ENCODE data around the gene FIGN. TPM values are rescaled to one million over a fixed set of nuclear protein-coding genes. Genes with fewer than 3 reads are reported as not detected.

Gene FIGN
- total RNA-seq, 1 donor from 2014 or later: 0.99 TPM

DNA sequence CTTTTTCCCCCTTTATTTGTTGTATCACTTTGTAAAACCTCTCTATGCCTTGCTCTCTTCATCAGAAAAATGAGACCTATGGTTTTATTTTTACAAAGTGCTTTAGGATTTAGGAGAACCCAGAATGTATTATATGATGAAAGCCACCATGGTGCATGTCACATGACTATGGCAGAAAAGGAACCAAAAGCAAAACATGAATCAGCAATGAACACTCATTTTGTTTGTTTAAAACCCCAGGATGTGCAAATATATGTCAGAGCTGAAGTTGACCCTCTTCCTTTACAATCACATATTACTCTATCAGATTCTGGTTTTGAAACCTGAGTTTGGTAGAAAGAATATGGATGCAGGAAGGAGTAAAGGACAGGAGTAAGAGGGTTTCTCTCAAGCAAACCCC lies 70.0 kb downstream of the FIGN start:
- no peak for DNase-seq (ENCODE audit: low read depth, low spot score)

DNA sequence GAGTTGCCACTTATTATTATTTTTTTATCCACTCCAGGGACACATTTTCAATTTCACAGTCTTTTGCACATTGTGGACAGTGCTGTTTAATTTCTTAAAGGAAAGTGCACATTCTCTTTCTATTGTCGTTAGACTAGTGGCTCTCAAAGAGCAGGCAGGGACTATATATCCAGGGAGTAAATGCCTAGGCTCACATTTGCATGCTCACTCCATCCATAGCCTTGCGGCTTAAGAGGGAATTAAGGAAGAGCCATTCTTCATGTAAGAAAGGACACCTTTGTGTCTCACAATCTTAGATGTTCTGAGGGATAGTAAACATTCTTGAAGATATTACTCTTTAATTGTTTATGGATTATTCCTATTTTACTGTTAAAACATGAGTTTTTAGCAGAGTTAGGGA lies 70.8 kb downstream of the FIGN start:
- no peak for DNase-seq (ENCODE audit: low read depth, low spot score)

GRCh38 chr2:163664610-163665009 lies 71.2 kb downstream of the FIGN start:
- no peak for DNase-seq (ENCODE audit: low read depth, low spot score)

GRCh38 chr2:163662141-163662780 lies 73.5 kb downstream of the FIGN start:
- DNase-seq (ENCODE audit: low read depth, low spot score): no peak

GRCh38 chr2:163659224-163659623 lies 76.6 kb downstream of the FIGN start:
- no peak for DNase-seq (ENCODE audit: low read depth, low spot score)

DNA sequence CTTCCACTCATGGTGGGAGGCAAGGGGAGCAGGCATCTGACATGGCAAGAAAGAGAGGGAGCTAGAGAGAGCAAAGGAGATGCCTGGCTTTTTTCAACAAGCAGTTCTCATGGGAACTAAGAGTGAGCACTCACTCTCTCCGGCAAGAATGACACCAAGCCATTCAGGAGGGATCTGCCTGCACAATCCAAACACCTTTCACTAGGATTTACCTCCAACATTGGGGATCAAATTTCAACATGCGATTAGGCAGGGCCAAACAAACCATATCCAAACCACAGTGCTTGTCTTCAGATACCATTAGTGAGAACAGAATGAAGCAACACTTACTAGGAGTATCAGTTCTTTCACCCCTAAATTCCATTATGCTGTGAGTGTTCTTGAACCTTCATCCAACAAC lies 77.3 kb downstream of the FIGN start:
- DNase-seq (ENCODE audit: low read depth, low spot score): no peak

DNA sequence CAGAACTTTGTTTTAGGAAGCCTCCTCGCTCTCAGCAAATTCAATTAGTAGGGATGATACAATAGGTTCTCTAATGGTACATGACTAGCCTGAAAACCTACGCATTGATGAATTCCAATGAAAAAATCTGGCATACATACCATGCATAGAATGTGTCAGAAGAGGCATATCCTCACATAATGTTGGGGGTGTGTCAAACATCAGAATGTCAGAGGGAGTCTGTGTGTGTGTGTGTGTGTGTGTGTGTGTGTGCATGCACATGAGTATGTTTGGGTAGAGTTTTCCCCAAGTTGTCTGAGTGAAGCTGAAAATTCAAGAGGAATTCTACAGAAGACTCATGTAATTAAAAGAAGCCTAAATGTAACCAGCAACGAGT lies 78.5 kb downstream of the FIGN start:
- DNase-seq (ENCODE audit: low read depth, low spot score): no peak

DNA sequence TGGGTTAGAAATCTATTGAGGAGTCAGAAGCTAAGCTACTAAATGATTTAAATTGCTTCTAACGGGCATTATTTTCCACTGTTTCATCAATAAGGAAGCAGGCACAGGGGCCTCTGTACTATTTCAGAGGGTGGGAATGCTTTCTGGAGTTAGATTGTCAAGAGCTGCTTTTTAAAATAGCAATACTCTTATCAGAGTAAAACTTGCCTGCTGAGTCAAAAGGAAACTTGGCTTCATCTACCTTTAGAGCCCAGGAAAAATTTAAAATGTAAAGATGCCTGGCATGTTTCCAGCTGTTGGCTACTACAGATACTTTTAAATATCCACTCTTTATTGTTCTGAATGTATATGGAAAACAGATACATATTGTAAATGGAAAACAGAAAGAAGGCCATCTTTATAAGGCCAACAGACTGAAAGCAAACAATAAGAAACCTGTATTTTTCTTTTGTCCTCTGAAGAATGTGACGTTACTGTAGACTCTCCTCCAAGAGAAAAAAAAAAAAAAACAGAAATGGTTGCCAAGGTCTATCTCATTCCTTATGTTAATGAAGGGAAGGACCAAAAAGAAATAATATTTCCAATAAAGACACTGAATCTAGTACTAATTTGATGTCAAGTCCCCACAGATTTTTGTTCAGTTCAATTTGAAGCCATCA lies 79.1 kb downstream of the FIGN start:
- no peak for DNase-seq (ENCODE audit: low read depth, low spot score)

DNA sequence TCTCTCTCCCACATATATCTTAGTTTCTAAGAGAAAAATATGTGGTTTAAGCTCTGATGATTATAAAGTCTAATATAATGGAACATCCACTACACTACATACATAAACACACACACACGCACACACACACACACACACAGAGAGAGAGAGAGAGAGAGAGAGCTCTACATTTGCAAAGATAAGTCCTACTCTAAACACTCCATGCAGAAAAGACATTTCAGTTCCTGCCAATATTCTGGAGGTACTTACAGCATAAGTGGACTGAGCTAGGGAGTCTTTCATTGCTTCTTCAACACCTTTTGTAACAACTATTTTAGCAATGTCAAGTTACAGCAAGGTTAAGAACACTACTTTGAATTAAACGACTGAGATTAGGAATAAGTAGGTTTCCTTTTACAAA lies 80.1 kb downstream of the FIGN start:
- no peak for DNase-seq (ENCODE audit: low read depth, low spot score)

DNA sequence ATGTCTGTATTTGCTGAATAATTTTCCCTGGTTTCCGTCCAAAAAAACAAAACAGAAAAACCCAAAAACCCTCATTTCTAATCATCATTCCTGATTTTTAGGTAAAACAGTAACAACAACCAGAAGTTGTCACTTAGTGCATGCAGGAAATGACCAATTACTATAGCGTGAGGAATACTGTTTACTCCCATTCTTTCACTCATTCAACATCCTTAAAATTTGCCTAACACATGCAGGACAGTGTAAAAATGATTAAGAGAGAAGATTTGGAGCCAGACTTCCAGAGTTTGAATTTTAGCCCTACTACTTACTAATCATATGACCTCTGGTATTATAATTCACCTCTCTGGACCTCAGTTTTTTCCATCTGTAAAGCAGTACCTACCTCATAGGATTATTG lies 83.1 kb downstream of the FIGN start:
- no peak for DNase-seq (ENCODE audit: low read depth, low spot score)

DNA sequence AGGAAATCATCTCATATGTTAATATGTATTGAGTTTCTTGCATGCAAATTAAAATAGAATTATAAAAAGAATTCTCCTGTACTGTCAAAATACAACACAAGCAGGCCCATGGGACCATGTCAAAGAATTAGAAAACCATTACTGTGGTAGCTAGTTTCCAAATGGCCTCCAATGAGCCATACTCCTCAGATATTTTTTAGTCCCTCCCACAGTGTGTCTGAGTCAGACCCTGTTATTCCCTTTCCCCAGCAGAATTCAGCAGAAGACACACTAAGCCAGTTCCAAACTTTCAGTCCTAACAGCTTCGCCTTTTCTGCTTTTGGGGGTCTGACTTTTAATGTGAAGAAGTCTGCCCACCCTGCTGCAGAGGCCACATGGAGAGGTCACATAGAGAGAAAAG lies 86.7 kb downstream of the FIGN start:
- no peak for DNase-seq (ENCODE audit: low read depth, low spot score)

GRCh38 chr2:163647300-163647699 lies 88.5 kb downstream of the FIGN start:
- no peak for DNase-seq (ENCODE audit: low read depth, low spot score)

DNA sequence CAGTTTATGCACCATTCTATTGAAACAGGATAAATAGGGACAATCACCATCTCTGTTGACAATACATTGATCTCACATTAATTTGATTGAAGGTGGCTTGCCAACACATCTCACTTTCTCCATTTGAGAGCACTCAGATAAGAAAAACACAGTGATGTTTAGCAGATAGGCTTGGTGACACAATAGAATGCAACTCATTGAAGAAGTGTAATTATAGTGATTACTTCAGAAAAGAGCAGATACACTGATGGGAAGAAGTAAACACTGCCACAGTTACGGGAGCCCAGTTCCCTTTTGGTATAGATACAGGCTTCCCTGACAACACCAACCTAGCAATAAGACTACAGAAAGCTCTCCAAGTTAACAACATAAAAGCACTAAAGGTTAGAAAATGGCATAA lies 89.1 kb downstream of the FIGN start:
- no peak for DNase-seq (ENCODE audit: low read depth, low spot score)

- DNase-seq (ENCODE audit: low read depth, low spot score): no peak
Observed at GRCh38 chr2:163644238-163644637, 91.6 kb downstream of the FIGN start.

DNA sequence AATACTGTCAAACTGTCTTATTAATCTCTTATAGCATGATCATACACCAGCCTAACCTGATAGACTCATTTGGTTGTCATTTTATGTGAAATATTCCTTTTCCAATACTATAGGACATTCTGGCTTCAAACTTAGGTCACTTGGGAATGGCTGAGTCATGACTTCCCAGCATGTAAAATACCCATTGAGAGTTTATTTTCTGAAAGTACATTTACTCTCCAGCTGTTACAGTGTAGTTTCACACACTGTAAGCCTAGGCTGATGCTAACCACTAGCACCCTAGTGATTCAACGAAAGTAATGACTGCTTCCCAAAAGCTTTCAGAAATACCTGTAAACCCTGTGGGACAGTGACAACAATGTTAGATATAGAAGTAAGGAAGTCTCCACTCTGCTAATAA lies 93.8 kb downstream of the FIGN start:
- no peak for DNase-seq (ENCODE audit: low read depth, low spot score)

DNA sequence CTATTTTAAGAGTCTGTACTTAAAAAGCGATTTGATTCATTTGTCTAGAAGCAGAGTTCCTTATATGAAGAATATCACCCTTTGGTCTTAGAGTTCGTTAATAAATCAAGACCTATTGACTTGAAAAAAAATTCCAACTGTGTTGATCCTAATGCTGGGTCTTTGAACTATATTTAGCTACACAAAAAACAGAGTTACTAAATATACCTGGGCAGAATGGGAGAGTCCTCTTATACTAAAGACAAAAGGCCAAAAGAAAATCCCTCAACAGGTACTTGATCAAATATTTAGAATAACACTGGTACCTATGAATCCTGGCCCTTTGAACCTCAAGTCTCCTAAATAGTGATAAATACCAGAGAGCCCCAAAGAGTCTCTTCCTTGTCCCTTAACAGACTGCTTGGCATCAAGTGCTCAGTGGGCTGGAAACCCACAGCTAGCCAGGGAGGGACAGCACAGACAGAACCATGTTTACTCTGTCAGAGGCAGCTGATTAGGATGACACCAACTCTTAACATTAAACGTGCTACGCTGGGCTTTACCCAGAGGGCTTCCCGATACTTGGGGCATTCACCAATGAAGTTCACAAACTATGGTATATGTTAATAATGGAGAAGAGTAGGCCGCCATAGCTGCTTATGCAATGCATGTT lies 95.1 kb downstream of the FIGN start:
- DNase-seq (ENCODE audit: low read depth, low spot score): no peak

- DNase-seq (ENCODE audit: low read depth, low spot score): no peak
Observed at GRCh38 chr2:163637871-163638270, 97.9 kb downstream of the FIGN start.

GRCh38 chr2:163633291-163633690 lies 102.5 kb downstream of the FIGN start:
- DNase-seq (ENCODE audit: low read depth, low spot score): no peak

- DNase-seq (ENCODE audit: low read depth, low spot score): no peak
Observed at GRCh38 chr2:163630836-163631235, 105.0 kb downstream of the FIGN start.

GRCh38 chr2:163626639-163627109 lies 109.1 kb downstream of the FIGN start:
- no peak for DNase-seq (ENCODE audit: low read depth, low spot score)

DNA sequence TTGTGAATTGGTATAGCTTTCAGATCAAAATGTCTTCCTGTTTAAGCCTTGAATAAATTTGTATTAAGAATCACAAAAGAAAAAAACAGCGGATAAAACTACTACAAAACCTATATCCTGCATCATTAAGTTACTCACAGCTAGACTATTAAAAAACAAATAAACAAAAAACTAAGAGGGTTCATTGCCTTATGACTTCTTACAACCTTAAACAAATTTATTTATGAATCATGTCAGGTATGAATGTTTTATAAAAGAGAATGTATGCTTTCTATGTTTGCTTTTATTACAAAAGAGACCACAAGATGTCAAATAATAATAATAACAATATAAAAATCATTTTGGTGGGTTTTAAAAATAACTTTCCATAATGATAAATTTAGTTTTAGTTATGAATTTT lies 109.6 kb downstream of the FIGN start:
- DNase-seq (ENCODE audit: low read depth, low spot score): no peak

- DNase-seq (ENCODE audit: low read depth, low spot score): no peak
Observed at GRCh38 chr2:163625632-163626031, 110.2 kb downstream of the FIGN start.

- no peak for DNase-seq (ENCODE audit: low read depth, low spot score)
Observed at GRCh38 chr2:163621445-163622004, 114.3 kb downstream of the FIGN start.

Measured in pulmonary artery endothelial cell (primary cell).